ENCODE data around the gene TFG.
"Not testable (repeated sequence)": the region's sequence is repeated elsewhere in the genome, so short reads cannot be mapped to it uniquely, and the experiment has no call there.

The TFG gene

GRCh38 chr3:100708989-100709841 lies at the start of gene TFG:
TFG (plus strand) TSS chr3:100709494; CDS start chr3:100713686, 4,192 bp downstream.
- H3K36me3 Mint-ChIP-seq, result peaks cover 13% of the 10 kb centered on the region
- H3K4me1 Mint-ChIP-seq, result peaks cover 44% of the 10 kb centered on the region
- H3K27ac Mint-ChIP-seq, result peak within 1 kb of the TSS; percentile 97
- H3K27me3 Mint-ChIP-seq, result no peaks in the 10 kb centered on the region
- peak within 1 kb of the TSS; percentile 89 for H3K4me3 Mint-ChIP-seq
- no peaks in the 10 kb centered on the region for H3K9me3 Mint-ChIP-seq

- H3K27ac Mint-ChIP-seq, H3K4me3 Mint-ChIP-seq, H3K36me3 Mint-ChIP-seq, H3K27me3 Mint-ChIP-seq, H3K9me3 Mint-ChIP-seq: not testable (repeated sequence)
- peaks cover 31% of the 10 kb centered on the region for H3K4me1 Mint-ChIP-seq
These were observed 48.0 kb upstream of the TFG start for GRCh38 chr3:100661294-100661693.

GRCh38 chr3:100662113-100662823 lies 47.0 kb upstream of the TFG start:
- Mint-ChIP-seq H3K27ac (no peak overlapping the region), H3K4me3 (no peak overlapping the region), H3K36me3 (no peaks in the 10 kb centered on the region), H3K9me3 (no peaks in the 10 kb centered on the region), H3K4me1 (peaks cover 32% of the 10 kb centered on the region), H3K27me3 (peaks cover 3% of the 10 kb centered on the region)

GRCh38 chr3:100665230-100665629 lies 44.1 kb upstream of the TFG start:
- peaks cover 3% of the 10 kb centered on the region for H3K9me3 Mint-ChIP-seq
- peaks cover 3% of the 10 kb centered on the region for H3K27me3 Mint-ChIP-seq
- H3K36me3 Mint-ChIP-seq, result no peaks in the 10 kb centered on the region
- H3K27ac Mint-ChIP-seq, result peak overlapping the region; percentile 15
- peak overlapping the region; percentile 53 for H3K4me3 Mint-ChIP-seq
- peaks cover 32% of the 10 kb centered on the region for H3K4me1 Mint-ChIP-seq

- H3K27ac Mint-ChIP-seq, H3K4me3 Mint-ChIP-seq, H3K27me3 Mint-ChIP-seq, H3K36me3 Mint-ChIP-seq, H3K9me3 Mint-ChIP-seq: not testable (repeated sequence)
- H3K4me1 Mint-ChIP-seq, result peaks cover 32% of the 10 kb centered on the region
These were observed 42.6 kb upstream of the TFG start for GRCh38 chr3:100666699-100667098.

- H3K36me3 Mint-ChIP-seq, H3K4me3 Mint-ChIP-seq, H3K27ac Mint-ChIP-seq, H3K27me3 Mint-ChIP-seq, H3K9me3 Mint-ChIP-seq: not testable (repeated sequence)
- peaks cover 32% of the 10 kb centered on the region for H3K4me1 Mint-ChIP-seq
These were observed 42.0 kb upstream of the TFG start for GRCh38 chr3:100667316-100667715.

- not testable (repeated sequence) for H3K36me3 Mint-ChIP-seq, H3K27me3 Mint-ChIP-seq, H3K4me1 Mint-ChIP-seq, H3K27ac Mint-ChIP-seq, H3K9me3 Mint-ChIP-seq, H3K4me3 Mint-ChIP-seq
These were observed 38.3 kb upstream of the TFG start for GRCh38 chr3:100670995-100671394.

GRCh38 chr3:100681496-100681895 lies 27.8 kb upstream of the TFG start:
- H3K4me3 Mint-ChIP-seq, result no peak overlapping the region

GRCh38 chr3:100682056-100682853 lies 27.0 kb upstream of the TFG start:
- Mint-ChIP-seq H3K4me3 (no peak overlapping the region), H3K4me1 (no peaks in the 10 kb centered on the region), H3K27me3 (no peaks in the 10 kb centered on the region), H3K36me3 (peaks cover 4% of the 10 kb centered on the region), H3K9me3 (peaks cover 4% of the 10 kb centered on the region), H3K27ac (no peak overlapping the region)

More at GRCh38 chr3:100681496-100681895, 27.8 kb upstream of the TFG start:
- Mint-ChIP-seq H3K36me3 (peaks cover 4% of the 10 kb centered on the region), H3K27me3 (no peaks in the 10 kb centered on the region), H3K27ac (no peak overlapping the region), H3K9me3 (peaks cover 4% of the 10 kb centered on the region), H3K4me1 (no peaks in the 10 kb centered on the region)

GRCh38 chr3:100682854-100683760 lies 26.2 kb upstream of the TFG start:
- Mint-ChIP-seq H3K4me3 (no peak overlapping the region), H3K27ac (no peak overlapping the region), H3K27me3 (no peaks in the 10 kb centered on the region), H3K4me1 (no peaks in the 10 kb centered on the region), H3K9me3 (peaks cover 4% of the 10 kb centered on the region), H3K36me3 (peaks cover 3% of the 10 kb centered on the region)

- Mint-ChIP-seq H3K27ac (no peak overlapping the region), H3K4me1 (no peaks in the 10 kb centered on the region), H3K9me3 (no peaks in the 10 kb centered on the region), H3K27me3 (peaks cover 24% of the 10 kb centered on the region), H3K4me3 (no peak overlapping the region), H3K36me3 (peaks cover 5% of the 10 kb centered on the region)
These were observed 16.1 kb upstream of the TFG start for GRCh38 chr3:100693225-100693624.

- H3K4me1 Mint-ChIP-seq, result no peaks in the 10 kb centered on the region
- H3K9me3 Mint-ChIP-seq, result no peaks in the 10 kb centered on the region
- no peak overlapping the region for H3K4me3 Mint-ChIP-seq
- no peak overlapping the region for H3K27ac Mint-ChIP-seq
- peaks cover 33% of the 10 kb centered on the region for H3K27me3 Mint-ChIP-seq
- peaks cover 2% of the 10 kb centered on the region for H3K36me3 Mint-ChIP-seq
These were observed 13.6 kb upstream of the TFG start for GRCh38 chr3:100695696-100696095.

GRCh38 chr3:100696161-100696560 lies 13.1 kb upstream of the TFG start:
- Mint-ChIP-seq H3K36me3 (peaks cover 2% of the 10 kb centered on the region), H3K9me3 (no peaks in the 10 kb centered on the region), H3K27me3 (peaks cover 33% of the 10 kb centered on the region)

GRCh38 chr3:100697172-100697571 lies 12.1 kb upstream of the TFG start:
- Mint-ChIP-seq H3K27ac (no peak overlapping the region), H3K9me3 (no peaks in the 10 kb centered on the region), H3K4me1 (no peaks in the 10 kb centered on the region), H3K4me3 (no peak overlapping the region), H3K27me3 (peaks cover 34% of the 10 kb centered on the region), H3K36me3 (no peaks in the 10 kb centered on the region)

More at GRCh38 chr3:100696161-100696560, 13.1 kb upstream of the TFG start:
- Mint-ChIP-seq H3K27ac (no peak overlapping the region), H3K4me1 (no peaks in the 10 kb centered on the region), H3K4me3 (no peak overlapping the region)
